Bronchial epithelial cell (primary cell): ENCODE data around the gene NDUFS5. TPM values are rescaled to one million over a fixed set of nuclear protein-coding genes. Genes with fewer than 3 reads are reported as not detected.
"Not testable (repeated sequence)": the region's sequence is repeated elsewhere in the genome, so short reads cannot be mapped to it uniquely, and the experiment has no call there.

Source experiments
- DNase-seq: peaks from one replicate; pipeline ENCODE4 v3.0.0-alpha.2; 2010; ENCODE audit warnings: low read depth
- FAIRE-seq: peaks from 2 replicates; lab custom pipeline; 2011; peaks lifted over from hg19 to GRCh38; lab: Jason Lieb, UNC
- H3K27me3 ChIP-seq: 2 replicates; pipeline ENCODE4 v1.5.1; 2011; ENCODE audit warnings: low read length; ENCODE audit not compliant: control insufficient read depth, insufficient read depth
- H3K36me3 ChIP-seq: 2 replicates; pipeline ENCODE4 v1.5.1; 2011; ENCODE audit warnings: low read length; ENCODE audit not compliant: control insufficient read depth, insufficient read depth
- H3K4me3 ChIP-seq: 2 replicates; pipeline ENCODE4 v1.5.1; 2011; ENCODE audit warnings: mild to moderate bottlenecking, low read depth, low read length, control low read depth
- total RNA-seq: library from RNA; depleted of rRNA; stranded (reverse); fragments of >200 nt; gene quantifications from 2 replicates; pipeline ENCODE4 v1.2.1, GENCODE V29; 2014
- TF ChIP-seq, protein P1 (sequence below): IDR thresholded peaks from 2 replicates; pipeline ENCODE4 v1.5.1; 2011; ENCODE audit warnings: mild to moderate bottlenecking, moderate library complexity, low read length, control low read depth, inconsistent platforms; ENCODE audit not compliant: insufficient read depth, severe bottlenecking

NDUFS5 gene
- total RNA-seq, result 417 and 613 TPM in 2 replicates

DNA sequence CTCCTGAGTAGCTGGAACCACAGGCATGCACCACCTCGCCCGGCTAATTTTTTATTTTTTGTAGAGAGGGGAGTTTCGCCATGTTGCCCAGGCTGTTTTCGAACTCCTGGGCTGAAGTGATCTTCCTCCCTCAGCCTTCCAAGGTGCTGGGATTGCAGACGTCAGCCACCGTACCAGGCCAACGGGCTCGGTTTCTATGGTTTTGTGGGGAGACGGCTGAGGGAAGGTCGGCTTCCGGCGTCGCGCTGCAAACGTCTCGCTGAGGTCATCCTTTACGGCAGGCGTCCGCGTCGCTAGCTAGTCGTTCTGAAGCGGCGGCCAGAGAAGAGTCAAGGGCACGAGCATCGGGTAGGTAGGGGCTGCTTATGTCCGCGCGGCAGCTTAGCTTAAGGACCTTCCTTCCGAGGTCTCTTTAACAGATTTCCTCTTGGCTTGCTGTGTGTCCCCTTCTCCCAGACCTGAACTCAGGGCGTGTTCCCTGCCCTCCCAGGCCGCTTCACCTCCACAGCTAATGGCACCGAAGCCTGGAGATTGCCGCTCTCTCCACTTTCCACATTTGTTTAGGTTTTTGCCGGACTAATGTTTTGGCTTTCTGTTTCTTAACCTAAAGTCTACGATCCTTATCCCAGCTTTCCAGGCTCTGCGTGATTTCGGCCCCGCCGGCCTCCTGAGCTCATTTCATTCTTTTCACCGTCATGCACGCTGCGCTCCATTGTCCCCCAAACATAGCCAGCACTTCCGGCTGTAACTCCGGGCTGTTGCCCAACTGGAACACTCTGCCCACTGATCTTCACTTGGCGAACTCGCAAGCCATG lies at the start of gene NDUFS5:
Gene NDUFS5, plus strand, starts transcription at position 300 of the 815 bp plus-strand sequence. CDS start 2,375 bp downstream, outside the sequence.
- no peaks in the 10 kb centered on the region for H3K36me3 ChIP-seq
- DNase-seq (peak; percentile 82), FAIRE-seq (no peak)
- peak within 1 kb of the TSS; percentile 74 for H3K4me3 ChIP-seq
- TF ChIP-seq, protein P1, sequence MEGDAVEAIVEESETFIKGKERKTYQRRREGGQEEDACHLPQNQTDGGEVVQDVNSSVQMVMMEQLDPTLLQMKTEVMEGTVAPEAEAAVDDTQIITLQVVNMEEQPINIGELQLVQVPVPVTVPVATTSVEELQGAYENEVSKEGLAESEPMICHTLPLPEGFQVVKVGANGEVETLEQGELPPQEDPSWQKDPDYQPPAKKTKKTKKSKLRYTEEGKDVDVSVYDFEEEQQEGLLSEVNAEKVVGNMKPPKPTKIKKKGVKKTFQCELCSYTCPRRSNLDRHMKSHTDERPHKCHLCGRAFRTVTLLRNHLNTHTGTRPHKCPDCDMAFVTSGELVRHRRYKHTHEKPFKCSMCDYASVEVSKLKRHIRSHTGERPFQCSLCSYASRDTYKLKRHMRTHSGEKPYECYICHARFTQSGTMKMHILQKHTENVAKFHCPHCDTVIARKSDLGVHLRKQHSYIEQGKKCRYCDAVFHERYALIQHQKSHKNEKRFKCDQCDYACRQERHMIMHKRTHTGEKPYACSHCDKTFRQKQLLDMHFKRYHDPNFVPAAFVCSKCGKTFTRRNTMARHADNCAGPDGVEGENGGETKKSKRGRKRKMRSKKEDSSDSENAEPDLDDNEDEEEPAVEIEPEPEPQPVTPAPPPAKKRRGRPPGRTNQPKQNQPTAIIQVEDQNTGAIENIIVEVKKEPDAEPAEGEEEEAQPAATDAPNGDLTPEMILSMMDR, result no peak
- no peaks in the 10 kb centered on the region for H3K27me3 ChIP-seq

DNA sequence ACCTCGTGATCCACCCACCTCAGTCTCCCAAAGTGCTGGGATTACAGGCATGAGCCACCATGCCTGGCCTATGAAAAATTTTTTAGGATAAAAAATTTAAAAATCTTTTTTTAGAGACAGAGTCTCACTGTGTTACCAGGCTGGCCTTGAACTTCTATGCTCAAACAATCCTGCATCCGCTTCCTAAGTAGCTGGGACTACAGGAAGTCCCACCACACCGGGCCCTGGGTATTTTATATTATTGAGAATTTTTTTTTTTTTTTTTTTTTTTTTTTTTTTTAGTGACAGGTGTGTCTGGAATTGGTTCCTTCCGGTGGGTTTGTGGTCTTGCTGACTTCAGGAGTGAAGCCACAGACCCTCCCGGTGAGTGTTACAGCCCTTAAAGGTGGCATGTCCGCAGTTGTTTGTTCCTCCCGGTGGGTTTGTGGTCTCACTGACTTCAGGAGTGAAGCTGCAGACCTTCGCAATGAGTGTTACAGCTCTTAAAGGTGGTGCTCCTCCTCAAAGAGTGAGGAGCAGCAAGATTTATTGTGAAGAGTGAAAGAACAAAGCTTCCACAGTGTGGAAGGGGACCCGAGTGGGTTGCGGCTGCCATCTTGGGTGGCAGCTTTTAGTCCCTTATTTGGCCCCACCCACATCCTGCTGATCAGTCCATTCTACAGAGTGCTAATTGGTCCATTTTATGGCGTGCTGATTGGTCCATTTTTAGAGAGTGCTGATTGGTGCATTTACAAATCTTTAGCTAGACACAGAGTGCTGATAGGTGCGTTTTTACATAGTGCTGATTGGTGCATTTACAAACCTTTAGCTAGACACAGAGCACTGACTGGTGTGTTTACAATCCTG lies 48.5 kb upstream of the NDUFS5 start:
- H3K4me3 ChIP-seq, H3K27me3 ChIP-seq, DNase-seq, H3K36me3 ChIP-seq, FAIRE-seq: not testable (repeated sequence)

DNA sequence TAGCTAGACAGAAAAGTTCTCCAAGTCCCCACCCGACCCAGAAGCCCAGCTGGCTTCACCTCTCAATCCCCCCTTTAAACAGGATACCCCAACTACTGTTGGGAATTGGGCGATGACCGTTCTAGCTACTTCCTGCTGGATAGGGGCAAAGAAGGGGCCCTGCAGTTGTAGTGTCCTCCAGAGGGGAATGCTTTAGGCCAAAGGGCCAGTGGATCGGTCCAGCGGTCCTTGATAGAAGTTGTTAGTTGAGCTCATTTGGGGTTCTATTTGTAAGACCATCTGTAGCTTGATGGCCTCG lies 48.0 kb upstream of the NDUFS5 start:
- H3K4me3 ChIP-seq, FAIRE-seq, H3K27me3 ChIP-seq, DNase-seq, H3K36me3 ChIP-seq: not testable (repeated sequence)

DNA sequence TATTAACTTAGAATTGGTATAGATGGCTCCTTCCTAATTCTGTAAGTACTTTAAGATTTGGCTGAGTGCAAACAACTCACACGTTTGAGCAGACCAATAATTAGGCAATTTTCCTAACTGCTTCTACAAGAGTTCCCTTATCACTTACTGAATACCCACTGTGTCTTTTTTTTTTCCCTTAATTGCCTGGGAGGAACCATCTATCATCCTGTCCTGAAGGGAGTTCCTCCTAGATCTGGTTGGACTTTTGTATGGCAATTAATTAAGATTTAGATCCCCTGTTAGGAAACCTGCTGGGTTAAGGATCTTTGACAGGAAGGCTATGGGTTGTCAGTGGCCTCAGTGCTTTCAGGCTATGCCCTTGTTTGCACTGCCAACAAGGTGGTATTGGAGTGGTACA lies 46.8 kb upstream of the NDUFS5 start:
- not testable (repeated sequence) for H3K4me3 ChIP-seq, FAIRE-seq, H3K27me3 ChIP-seq, H3K36me3 ChIP-seq, DNase-seq

DNA sequence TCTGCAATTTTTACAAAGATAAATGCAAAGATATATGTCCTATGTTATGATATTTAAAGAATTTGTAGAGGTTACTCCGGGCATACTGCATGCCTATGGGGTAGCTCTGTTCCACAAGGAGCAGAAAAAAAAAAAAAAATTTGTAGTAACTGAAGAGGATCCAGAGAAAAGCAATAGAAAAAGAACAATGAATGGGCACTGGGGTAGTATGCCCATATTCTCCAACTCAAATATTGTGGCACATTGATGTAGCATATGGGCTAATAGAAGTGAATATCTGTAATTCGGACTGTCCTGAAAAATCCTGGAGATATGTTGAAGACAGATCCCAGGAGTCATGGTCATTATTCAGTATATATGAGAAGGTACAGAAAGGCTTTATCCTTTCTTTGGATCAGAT lies 36.2 kb upstream of the NDUFS5 start:
- DNase-seq, result no peak
- TF ChIP-seq, protein P1, result no peak
- no peak overlapping the region for H3K4me3 ChIP-seq
- no peaks in the 10 kb centered on the region for H3K27me3 ChIP-seq
- no peaks in the 10 kb centered on the region for H3K36me3 ChIP-seq
- no peak for FAIRE-seq

DNA sequence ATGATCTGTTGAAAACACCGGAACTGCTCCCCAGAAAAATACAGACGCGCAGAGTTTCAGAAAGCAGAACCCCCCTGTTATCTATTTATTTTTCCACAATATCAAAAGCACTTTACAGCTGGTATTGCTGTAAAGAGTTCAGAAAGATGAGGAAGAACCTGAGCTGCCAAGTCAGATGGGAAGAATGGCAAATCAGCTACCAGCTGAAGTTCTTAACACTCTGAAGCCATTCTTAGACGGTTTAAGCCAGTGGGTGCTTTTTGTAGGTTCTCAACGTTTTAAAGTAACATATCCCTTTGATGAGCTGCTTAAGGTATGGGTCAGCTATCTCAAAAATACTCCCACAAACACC lies 35.8 kb upstream of the NDUFS5 start:
- H3K4me3 ChIP-seq, result peak overlapping the region; percentile 82
- H3K27me3 ChIP-seq, result no peaks in the 10 kb centered on the region
- TF ChIP-seq, protein P1, result no peak
- DNase-seq, result peak; percentile 26
- no peaks in the 10 kb centered on the region for H3K36me3 ChIP-seq
- no peak for FAIRE-seq

DNA sequence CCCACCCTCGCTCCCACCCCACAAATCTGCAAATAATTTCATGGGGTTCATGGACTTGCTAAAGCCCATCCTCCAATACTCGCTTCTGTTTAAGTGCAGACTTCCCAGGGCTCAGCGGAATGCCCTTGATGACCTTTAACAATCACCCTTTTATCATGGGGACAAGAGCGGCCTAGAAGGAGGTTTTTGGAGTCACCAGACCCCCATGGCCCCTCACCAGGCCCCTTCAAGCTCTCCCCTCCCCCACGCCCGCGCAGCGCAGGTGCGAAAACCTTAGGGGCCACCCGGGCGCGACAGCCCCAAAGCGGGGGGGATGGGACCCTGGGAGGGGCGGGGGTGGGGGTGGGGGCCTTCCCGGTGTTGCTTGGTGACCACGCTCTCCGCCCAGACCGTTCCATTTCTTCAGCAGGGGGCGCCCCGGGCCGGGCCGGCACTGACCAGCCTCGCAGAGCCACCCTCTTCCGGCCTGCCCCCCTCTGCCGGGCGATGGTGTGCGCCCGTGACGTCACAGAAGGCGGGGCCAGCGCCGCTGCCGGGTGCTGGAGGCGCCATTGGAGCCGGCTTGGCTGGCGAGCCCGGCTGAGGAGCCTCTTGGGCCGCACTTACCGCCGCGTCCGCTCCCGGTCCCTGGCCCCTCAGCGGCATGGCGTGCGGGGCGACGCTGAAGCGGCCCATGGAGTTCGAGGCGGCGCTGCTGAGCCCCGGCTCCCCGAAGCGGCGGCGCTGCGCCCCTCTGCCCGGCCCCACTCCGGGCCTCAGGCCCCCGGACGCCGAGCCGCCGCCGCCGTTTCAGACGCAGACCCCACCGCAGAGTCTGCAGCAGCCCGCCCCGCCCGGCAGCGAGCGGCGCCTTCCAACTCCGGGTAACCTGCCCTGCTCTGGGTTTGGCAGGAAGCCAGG lies 35.2 kb upstream of the NDUFS5 start, which contains the start of gene AKIRIN1:
Gene AKIRIN1, plus strand, starts transcription at position 539 of the 900 bp plus-strand sequence. Its CDS starts 105 bp downstream, at position 644.
- Histone ChIP-seq H3K27me3 (no peaks in the 10 kb centered on the region), H3K36me3 (no peaks in the 10 kb centered on the region), H3K4me3 (peak within 1 kb of the TSS; percentile 82)
- peak; percentile 79 for DNase-seq
- FAIRE-seq, result no peak
- TF ChIP-seq, protein P1, result no peak
